Measurements from ENCODE around the gene SV2C. TPM values are rescaled to one million over a fixed set of nuclear protein-coding genes. Genes with fewer than 3 reads are reported as not detected.

The SV2C gene
- total and polyA plus RNA-seq, 2 donors from 2014 or later = 0.13 TPM; not detected in 1

GRCh38 chr5:76174101-76174500, 90.9 kb downstream of the SV2C start:
- no peak for FAIRE-seq
- Histone ChIP-seq H3K9me3 (ENCODE audit: control insufficient read depth in 2 of 3, insufficient read depth in 1 of 3, low read length in 3 of 3) (no peaks in the 10 kb centered on the region), H3K27ac (ENCODE audit: low read depth in 2 of 2, low read length in 2 of 2) (no peak overlapping the region), H3K27me3 (ENCODE audit: control insufficient read depth, insufficient read depth, low read length) (no peaks in the 10 kb centered on the region), H3K4me3 (ENCODE audit: low read length in 3 of 3) (no peak overlapping the region), H3K9ac (ENCODE audit: low read length in 3 of 3) (no peak overlapping the region), H3K36me3 (ENCODE audit: control insufficient read depth in 2 of 3, insufficient read depth in 3 of 3, low read length in 3 of 3) (no peaks in the 10 kb centered on the region), H3K4me1 (ENCODE audit: control insufficient read depth in 2 of 3, insufficient read depth in 2 of 3, low read depth in 1 of 3, low read length in 3 of 3) (no peaks in the 10 kb centered on the region)
- intact Hi-C loops (cut with DNase I) = no loop called here
- no peak for TF ChIP-seq CTCF (IDR thresholded peaks at IDR 0.05; ENCODE audit: borderline replicate concordance, extremely low read depth, insufficient read depth)
- DNase-seq = no peak

GRCh38 chr5:76175051-76175666, 92.0 kb downstream of the SV2C start:
- FAIRE-seq (no peak), DNase-seq (peak in 4 of 5 donors; percentile 51 to 76 (median 62))
- no peak overlapping the region for H3K4me3 ChIP-seq (ENCODE audit: low read length in 3 of 3)
- intact Hi-C loops (cut with DNase I) = no loop called here
- H3K36me3 ChIP-seq (ENCODE audit: control insufficient read depth in 2 of 3, insufficient read depth in 3 of 3, low read length in 3 of 3) = no peaks in the 10 kb centered on the region
- H3K4me1 ChIP-seq (ENCODE audit: control insufficient read depth in 2 of 3, insufficient read depth in 2 of 3, low read depth in 1 of 3, low read length in 3 of 3) = no peaks in the 10 kb centered on the region
- H3K27me3 ChIP-seq (ENCODE audit: control insufficient read depth, insufficient read depth, low read length) = no peaks in the 10 kb centered on the region
- TF ChIP-seq CTCF (IDR thresholded peaks at IDR 0.05; ENCODE audit: borderline replicate concordance, extremely low read depth, insufficient read depth) = peak; percentile 55
- no peaks in the 10 kb centered on the region for H3K9me3 ChIP-seq (ENCODE audit: control insufficient read depth in 2 of 3, insufficient read depth in 1 of 3, low read length in 3 of 3)
- no peak overlapping the region for H3K27ac ChIP-seq (ENCODE audit: low read depth in 2 of 2, low read length in 2 of 2)
- H3K9ac ChIP-seq (ENCODE audit: low read length in 3 of 3) = no peak overlapping the region

GRCh38 chr5:76175821-76176403, 92.7 kb downstream of the SV2C start:
- H3K4me1 ChIP-seq (ENCODE audit: control insufficient read depth in 2 of 3, insufficient read depth in 2 of 3, low read depth in 1 of 3, low read length in 3 of 3) = no peaks in the 10 kb centered on the region
- FAIRE-seq (no peak), DNase-seq (peak in 2 of 5 donors; percentile 3 to 24)
- H3K9ac ChIP-seq (ENCODE audit: low read length in 3 of 3) = no peak overlapping the region
- no peaks in the 10 kb centered on the region for H3K27me3 ChIP-seq (ENCODE audit: control insufficient read depth, insufficient read depth, low read length)
- no peak overlapping the region for H3K4me3 ChIP-seq (ENCODE audit: low read length in 3 of 3)
- no peak for TF ChIP-seq CTCF (IDR thresholded peaks at IDR 0.05; ENCODE audit: borderline replicate concordance, extremely low read depth, insufficient read depth)
- no peaks in the 10 kb centered on the region for H3K9me3 ChIP-seq (ENCODE audit: control insufficient read depth in 2 of 3, insufficient read depth in 1 of 3, low read length in 3 of 3)
- no peak overlapping the region for H3K27ac ChIP-seq (ENCODE audit: low read depth in 2 of 2, low read length in 2 of 2)
- intact Hi-C loops (cut with DNase I) = no loop called here
- H3K36me3 ChIP-seq (ENCODE audit: control insufficient read depth in 2 of 3, insufficient read depth in 3 of 3, low read length in 3 of 3) = no peaks in the 10 kb centered on the region

Measured in kidney (tissue), 14 donors.